HG03558 (cell line): ENCODE data around the gene USF2.

Source experiments
- ATAC-seq: cut with Tn5 transposase; IDR thresholded peaks from one replicate; pipeline ENCODE4 v1.9.1; 2021; ENCODE audit warnings: moderate number of reproducible peaks; ENCODE audit not compliant: unreplicated experiment; ENCODE audit errors: extremely low read depth

Gene USF2

DNA sequence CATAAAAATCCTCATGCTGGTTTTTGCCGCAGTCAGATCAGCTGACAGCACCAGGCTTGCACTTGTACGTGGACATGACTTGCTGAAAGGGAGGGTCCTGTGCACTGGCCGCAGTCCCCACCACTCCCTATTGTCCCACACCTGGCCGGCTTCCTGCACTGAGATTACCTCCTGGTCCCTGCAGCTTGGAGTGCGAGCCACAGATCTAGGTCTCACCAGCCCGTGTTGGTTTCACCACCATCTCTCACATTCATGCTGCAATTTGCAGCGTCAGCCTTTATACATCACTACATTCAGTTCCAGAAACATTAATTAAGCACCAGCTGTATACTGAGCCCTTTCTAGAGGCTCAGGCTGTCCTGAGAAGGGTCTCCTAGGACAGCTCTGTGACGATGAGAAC lies 45.3 kb downstream of the USF2 start:
- no peak for ATAC-seq

DNA sequence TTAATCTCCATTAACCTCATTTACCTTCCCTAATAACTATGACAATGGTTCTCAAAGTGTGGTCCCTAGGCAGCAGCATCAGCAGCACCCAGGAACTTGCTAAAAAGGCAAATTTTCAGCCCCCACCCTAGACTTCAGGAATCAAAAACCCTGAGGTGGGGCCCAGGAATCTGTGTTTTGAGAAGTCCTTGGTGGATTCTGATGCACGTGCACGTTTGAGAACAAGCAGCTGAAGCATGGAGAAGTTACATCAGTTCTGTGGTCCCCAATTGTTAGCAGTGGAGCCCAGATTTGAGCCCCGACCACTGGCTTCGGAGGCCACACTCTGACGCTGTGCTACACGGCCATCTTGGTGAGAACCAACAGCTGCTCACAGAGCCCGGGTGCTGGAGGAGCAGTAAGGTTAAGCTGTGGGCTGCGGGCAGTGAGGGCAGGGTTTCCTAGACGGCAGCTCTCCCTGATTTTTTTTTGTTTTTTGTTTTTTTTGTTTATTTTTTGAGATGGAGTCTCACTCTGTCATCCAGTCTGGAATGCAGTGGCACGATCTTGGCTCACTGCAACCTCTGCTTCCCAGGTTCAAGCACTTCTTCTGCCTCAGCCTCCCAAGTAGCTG lies 46.2 kb downstream of the USF2 start:
- no peak for ATAC-seq

DNA sequence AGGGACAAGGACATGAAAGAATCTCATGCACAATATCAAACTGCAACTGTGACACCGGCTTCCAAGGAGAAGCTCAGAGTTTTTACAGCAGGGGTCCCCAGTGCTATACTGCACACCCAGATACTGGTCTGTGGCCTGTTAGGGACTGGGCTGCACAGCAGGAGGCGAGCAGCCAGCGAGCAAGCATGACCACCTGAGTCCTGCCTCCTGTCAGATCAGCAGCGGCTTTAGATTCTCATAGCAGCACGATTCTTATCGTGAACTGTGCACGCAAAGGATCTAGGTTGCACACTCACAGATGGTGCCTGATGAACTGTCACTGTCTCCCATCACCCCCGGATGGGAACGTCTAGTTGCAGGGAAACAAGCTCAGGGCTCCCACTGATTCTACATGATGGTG lies 47.1 kb downstream of the USF2 start:
- ATAC-seq = no peak

DNA sequence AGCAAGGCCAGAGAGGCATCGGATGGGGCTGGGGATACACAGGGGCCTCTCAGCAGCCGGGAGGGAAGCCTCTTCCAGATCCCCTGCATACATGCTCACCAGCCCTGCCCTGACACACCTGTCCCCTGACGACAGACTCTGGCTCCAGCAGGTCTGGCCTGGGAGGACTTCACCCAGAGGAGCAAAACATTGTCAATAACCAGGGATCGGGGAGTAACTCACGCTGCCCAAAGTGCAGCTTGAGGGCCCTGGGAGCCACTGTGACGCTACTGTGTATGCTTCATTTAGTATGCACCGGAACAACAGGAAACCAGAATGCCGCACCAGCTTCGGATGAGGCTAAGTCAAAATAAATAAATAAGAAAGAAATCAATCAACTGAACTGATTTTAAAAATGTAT lies 47.8 kb downstream of the USF2 start:
- no peak for ATAC-seq

DNA sequence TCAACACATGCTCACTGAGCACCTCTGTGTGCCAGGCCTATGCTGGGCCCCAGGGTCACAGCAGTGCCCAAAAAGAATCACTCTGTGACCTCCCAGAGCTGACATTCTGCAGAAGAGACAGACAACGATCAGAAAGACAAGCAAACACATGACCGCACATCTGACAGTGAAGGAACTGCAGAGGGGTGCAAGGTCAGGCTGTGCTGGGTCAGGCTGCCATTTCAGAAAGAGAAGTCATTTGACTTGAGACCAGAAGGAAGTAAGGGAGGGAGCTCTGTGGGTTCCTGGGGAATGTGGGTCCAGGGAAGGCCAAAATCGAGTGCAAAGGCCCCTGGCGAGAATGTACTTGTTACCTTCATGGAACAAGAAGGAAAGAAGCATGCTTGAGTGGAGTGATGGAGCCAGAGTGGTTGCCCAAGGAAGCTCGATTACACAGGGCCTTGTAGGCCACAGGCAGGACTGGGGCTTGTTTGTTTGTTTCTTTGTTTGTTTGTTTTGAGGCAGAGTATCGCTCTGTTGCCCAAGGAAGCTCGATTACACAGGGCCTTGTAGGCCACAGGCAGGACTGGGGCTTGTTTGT lies 48.8 kb downstream of the USF2 start:
- ATAC-seq = no peak

DNA sequence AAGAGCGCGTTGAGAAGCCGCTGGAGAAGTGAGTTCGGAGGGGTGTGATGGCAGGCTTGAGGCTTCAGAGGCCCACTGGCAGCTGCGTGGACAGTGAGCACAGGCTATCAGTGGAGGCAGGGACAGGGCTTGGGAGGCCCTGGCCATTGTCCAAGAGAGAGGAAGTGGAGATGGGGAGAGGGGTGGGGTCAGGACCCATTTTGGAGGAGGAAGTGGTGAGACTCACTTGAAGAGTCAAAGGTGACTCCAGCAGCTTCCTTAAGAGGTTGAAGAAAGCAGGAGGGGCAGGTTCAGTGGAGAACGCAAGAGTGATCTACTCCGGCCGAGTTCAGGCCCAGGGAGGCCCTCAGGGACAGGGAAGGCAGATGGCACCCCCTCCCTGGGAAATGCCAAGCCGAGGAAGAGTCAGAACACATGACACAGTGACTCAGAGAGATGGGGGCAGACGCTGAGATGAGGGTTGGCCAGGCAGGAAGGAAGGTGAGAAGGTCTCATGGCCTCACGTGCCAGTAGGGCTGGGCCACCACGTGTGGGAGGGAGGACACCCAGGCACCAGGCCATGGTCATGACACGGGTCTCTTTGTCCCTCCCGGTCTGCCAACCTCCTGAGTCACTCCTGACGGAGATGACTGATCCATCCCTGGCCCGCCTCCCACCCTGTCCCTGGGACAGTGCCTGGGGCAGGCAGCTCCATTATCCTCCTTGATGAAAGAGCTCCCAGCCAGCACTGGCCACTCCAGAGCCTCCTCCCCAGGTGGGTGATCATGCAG lies 50.1 kb downstream of the USF2 start:
- no peak for ATAC-seq

DNA sequence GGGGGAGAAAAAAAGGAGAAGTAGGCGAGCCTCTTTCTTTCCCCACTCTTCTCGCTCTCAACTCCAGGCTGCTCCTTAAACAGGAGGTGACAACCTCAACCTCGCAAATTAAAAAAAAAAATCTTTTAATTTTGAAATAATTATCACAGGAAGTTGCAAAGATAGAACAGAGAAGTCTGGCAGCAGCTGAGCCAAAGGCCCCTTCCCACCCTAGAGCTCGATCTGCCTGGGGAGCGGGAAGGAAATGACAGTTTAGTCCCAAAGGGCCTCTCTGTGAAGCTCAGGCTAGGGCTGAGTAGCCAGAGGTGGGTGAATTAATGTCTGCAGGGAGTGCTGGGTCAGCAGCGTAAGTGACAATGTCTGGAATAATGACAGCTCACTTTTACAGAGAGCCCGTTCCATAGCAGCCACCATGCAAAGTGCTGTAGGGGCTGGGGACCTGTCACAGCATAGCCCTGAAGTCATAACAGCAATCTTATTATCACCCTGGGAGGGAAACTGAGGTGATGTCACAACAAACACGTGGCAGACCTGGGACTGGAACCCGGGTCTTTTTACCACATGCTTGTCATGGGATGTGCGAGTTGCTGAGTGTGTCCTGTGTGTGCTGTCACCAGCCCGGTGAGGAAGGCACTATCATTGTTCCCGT lies 51.4 kb downstream of the USF2 start:
- no peak for ATAC-seq

DNA sequence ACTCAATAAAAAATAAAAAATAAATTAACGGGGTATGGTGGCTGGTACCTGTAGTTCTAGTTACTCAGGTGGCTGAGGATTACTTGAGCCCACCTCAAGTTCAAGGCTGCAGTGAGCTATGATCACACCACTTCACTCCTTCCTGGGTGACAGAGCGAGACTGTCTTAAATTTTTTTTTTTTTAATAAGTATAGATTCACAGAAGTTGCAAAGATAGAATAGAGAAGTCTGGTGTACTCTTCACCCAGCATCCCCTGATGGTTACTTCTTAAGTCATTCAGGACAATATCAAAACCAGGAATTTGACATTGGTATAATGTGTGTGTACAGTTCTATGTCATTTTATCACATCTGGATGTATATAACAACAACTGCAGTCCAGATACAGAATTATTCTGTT lies 52.5 kb downstream of the USF2 start:
- no peak for ATAC-seq

DNA sequence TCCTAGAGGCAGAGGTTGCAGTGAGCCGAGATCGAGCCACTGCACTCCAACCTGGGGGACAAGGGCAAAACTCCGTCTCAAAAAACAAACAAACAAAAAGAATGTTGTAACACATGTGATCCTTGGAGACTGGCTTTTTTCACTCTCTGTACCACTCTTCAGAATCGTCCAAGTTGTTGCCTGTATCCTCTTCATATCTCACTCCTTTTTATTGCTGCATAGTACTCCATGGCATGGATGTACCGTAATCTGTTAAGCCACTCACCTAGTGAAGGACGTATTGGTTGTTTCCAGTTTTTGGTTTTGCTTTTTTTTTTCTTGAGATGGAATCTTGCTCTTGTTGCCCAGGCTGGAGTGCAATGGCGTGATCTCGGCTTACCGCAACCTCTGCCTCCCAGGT lies 53.3 kb downstream of the USF2 start:
- no peak for ATAC-seq

DNA sequence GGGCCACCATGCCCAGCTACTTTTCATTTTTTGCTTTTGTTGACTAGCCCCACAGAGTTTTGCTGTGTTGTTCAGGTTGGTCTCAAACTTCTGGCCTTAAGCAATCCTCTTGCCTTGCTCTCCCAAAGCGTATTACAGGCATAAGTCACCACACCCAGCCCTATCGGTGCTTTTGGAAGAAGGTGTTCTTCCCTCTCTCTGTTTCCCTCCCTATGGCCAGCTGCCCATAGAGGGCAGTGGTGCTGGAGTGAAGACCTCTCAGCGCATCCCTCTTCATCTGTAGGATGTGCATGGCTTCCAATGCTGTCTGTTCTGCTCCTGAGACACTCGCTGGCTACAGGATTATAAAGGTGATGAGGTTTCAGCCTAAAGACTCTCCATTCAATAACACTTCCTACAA lies 58.9 kb downstream of the USF2 start:
- ATAC-seq = no peak

DNA sequence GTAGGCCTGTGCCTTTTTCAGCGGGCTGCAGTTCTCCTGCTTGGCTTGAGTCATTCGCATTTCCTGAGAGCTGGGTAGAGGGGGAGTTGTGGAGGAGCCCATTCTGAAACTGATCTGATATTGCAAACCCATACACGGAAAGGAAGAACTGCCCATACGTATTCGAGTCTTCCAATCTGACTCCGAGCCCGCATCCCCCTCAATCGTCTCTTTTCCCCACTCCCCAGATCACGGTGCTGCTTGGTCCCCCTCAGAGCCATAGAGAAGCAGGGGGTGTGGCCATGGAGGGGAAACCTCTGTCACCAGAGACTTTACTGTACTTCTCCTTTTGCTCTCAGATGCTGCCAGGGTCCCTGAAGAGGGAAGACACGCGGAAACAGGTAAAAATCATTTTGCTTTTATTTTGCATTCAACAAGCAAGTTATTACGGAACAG lies 60.1 kb downstream of the USF2 start, which contains the start of gene CD22:
CD22 (plus strand) TSS at position 337 of the 435 bp plus-strand sequence. CDS start 2,854 bp downstream, outside the sequence.
- ATAC-seq = no peak

DNA sequence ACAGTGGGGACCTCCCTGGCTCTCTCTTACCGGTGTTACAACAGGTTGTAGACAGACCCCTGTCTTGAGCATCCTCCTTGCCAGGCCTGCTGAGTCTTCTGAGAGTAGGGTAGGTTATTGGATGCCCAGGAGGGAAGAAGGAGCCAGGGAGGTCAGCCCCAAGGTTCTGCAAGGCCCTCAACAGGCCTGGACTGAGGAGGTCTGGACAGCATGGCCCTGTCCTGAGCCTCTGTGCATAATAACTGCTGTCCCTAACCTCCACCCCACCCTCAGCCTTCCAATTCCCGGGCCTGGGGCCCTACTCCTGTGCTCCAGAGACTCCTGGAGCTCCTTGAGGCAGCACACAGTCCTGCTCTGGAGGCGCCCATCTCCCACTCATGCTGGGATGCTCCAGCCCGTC lies 60.6 kb downstream of the USF2 start:
- no peak for ATAC-seq
